Peyer's patch (tissue), 4 donors: ENCODE results near the gene SLC25A26. TPM values are rescaled to one million over a fixed set of nuclear protein-coding genes. Genes with fewer than 3 reads are reported as not detected.
"Not testable (repeated sequence)": the region's sequence is repeated elsewhere in the genome, so short reads cannot be mapped to it uniquely, and the experiment has no call there.

ENCODE experiments used
- DNase-seq, 3 donors: peaks; one replicate each; pipeline ENCODE4 v3.0.0-alpha.2; 2017 to 2019
- H3K27ac ChIP-seq, 4 donors: fragments of 200-600 bp; sonication (generic); one replicate each; pipeline ENCODE4 v1.5.1; 2016 to 2019
- H3K27me3 ChIP-seq, 2 donors: fragments of 200-600 bp; sonication (generic); one replicate each; pipeline ENCODE4 v1.5.1; 2019
- H3K36me3 ChIP-seq, 3 donors: fragments of 200-600 bp; sonication (generic); one replicate each; pipeline ENCODE4 v1.5.1; 2016 to 2019
- H3K4me1 ChIP-seq, 4 donors: fragments of 200-600 bp; sonication (generic); one replicate each; pipeline ENCODE4 v1.5.1; 2016 to 2019
- H3K4me3 ChIP-seq, 4 donors: fragments of 200-600 bp; sonication (generic); 1 replicate in 3 of 4; 2 replicates in 1 of 4; pipeline ENCODE4 v1.5.1; 2016 to 2019; ENCODE audit warnings: mild to moderate bottlenecking in 1 of 4
- H3K9me3 ChIP-seq, 4 donors: fragments of 200-600 bp; sonication (generic); one replicate each; pipeline ENCODE4 v1.5.1; 2016 to 2019; ENCODE audit warnings: mild to moderate bottlenecking in 1 of 4
- POLR2A ChIP-seq, 2 donors: fragments of 450-650 bp; IDR thresholded peaks; one replicate each; pipeline ENCODE4 v1.5.1; 2017; ENCODE audit warnings: antibody characterized with exemption in 2 of 2, mild to moderate bottlenecking in 2 of 2, moderate library complexity in 2 of 2
- total RNA-seq, 4 donors: library from RNA; depleted of rRNA; stranded (reverse); fragments of >200 nt; gene quantifications; one replicate each; pipeline ENCODE4 v1.1.0, GENCODE V29; 2016
- TF ChIP-seq, protein P1 (sequence below), 6 experiments: fragments of 450-650 bp in 4 of 6; fragments of 200-600 bp in 2 of 6; sonication (generic) in 1 of 6; IDR thresholded peaks; one replicate each; pipeline ENCODE4 v1.5.1; 2017 to 2019; ENCODE audit warnings: antibody characterized with exemption in 6 of 6, mild to moderate bottlenecking in 3 of 6, moderate library complexity in 1 of 6

The SLC25A26 gene
- total RNA-seq, 4 donors from 2014 or later = 11.9 to 28.9 (median 17.7) TPM

DNA sequence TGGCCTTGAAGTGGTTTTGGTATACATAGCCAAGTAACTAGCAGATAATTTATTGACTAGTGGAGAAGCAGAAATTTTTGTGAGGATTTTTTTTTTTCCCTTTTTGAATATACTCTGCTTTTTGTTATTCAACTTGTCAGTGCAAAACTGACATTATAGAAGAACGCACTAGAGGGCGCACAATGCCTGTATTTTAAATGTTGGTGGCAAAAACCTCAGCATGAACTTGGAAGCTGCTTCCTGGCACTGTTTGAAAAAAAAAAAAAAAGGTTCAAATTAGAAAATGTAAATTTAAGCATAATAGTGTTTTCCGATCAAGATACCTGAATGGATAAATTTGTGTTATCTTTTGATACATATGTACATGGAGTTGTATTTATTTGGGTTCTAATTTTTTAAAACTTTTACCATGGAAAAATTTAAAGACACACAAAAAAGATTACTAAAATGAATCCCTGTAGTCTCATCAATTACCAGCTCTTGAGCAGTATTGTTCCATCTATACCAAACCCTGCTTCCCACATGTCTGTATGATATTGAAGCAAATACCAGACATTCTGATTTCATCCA is 56.0 kb downstream of the SLC25A26 start:
- no peak for TF ChIP-seq POLR2A (IDR thresholded peaks at IDR 0.05)
- TF ChIP-seq, protein P1, sequence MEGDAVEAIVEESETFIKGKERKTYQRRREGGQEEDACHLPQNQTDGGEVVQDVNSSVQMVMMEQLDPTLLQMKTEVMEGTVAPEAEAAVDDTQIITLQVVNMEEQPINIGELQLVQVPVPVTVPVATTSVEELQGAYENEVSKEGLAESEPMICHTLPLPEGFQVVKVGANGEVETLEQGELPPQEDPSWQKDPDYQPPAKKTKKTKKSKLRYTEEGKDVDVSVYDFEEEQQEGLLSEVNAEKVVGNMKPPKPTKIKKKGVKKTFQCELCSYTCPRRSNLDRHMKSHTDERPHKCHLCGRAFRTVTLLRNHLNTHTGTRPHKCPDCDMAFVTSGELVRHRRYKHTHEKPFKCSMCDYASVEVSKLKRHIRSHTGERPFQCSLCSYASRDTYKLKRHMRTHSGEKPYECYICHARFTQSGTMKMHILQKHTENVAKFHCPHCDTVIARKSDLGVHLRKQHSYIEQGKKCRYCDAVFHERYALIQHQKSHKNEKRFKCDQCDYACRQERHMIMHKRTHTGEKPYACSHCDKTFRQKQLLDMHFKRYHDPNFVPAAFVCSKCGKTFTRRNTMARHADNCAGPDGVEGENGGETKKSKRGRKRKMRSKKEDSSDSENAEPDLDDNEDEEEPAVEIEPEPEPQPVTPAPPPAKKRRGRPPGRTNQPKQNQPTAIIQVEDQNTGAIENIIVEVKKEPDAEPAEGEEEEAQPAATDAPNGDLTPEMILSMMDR (IDR thresholded peaks at IDR 0.05) = peak in 5 of 6 experiments; percentile 53 to 80 (median 79)
- Histone ChIP-seq H3K4me1 (no peaks in the 10 kb centered on the region), H3K4me3 (no peak overlapping the region), H3K9me3 (no peaks in the 10 kb centered on the region), H3K27me3 (no peaks in the 10 kb centered on the region), H3K36me3 (no peaks in the 10 kb centered on the region), H3K27ac (no peak overlapping the region)
- DNase-seq = peak in 2 of 3 donors; percentile 66 to 84

DNA sequence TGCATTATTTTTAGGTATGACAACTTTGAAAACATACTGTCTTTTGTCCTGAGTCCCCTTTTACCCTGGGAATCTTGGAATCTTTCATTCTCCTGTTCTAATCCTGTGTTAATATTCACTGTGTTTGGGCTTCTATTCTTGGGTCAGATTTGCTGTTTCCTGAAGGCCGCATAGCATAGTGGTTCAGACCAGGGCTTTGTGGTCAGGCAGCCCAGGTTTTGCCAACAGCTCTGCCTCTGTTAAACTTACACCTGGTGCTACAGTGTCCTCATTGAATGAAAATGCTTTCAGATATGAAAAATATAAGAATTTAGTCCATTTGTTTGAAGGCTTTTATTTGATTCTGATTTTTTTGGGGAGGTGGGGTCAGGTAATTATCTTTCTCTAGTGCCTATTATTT is 58.4 kb downstream of the SLC25A26 start:
- H3K27ac ChIP-seq = no peak overlapping the region
- H3K9me3 ChIP-seq = no peaks in the 10 kb centered on the region
- TF ChIP-seq POLR2A (IDR thresholded peaks at IDR 0.05) = no peak
- TF ChIP-seq, protein P1 (IDR thresholded peaks at IDR 0.05) = no peak
- H3K4me1 ChIP-seq = no peaks in the 10 kb centered on the region
- DNase-seq = no peak
- no peak overlapping the region for H3K4me3 ChIP-seq
- no peaks in the 10 kb centered on the region for H3K36me3 ChIP-seq
- no peaks in the 10 kb centered on the region for H3K27me3 ChIP-seq

DNA sequence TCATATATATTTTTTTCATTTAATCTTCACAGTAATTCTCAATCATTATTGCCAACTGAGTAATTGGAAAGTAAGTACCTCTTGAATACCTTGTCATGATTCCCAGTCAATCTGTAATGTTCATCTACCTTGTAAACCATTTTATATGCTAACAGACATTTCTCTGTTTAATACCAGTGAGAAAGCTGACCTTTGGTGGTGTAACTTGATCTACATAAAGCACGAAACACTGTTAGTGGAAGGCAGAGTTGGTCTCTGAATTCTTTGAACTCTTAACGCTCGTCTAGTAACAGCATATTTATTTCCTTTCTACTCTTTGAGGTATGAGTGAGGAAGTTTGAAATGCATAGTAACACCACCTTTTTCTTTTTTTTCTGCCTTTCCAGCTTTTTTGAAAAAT is 59.5 kb downstream of the SLC25A26 start:
- Histone ChIP-seq H3K4me1 (no peaks in the 10 kb centered on the region), H3K9me3 (no peaks in the 10 kb centered on the region), H3K4me3 (no peak overlapping the region), H3K36me3 (no peaks in the 10 kb centered on the region), H3K27me3 (no peaks in the 10 kb centered on the region), H3K27ac (no peak overlapping the region)
- DNase-seq = no peak
- TF ChIP-seq, protein P1 (IDR thresholded peaks at IDR 0.05) = no peak
- no peak for TF ChIP-seq POLR2A (IDR thresholded peaks at IDR 0.05)

DNA sequence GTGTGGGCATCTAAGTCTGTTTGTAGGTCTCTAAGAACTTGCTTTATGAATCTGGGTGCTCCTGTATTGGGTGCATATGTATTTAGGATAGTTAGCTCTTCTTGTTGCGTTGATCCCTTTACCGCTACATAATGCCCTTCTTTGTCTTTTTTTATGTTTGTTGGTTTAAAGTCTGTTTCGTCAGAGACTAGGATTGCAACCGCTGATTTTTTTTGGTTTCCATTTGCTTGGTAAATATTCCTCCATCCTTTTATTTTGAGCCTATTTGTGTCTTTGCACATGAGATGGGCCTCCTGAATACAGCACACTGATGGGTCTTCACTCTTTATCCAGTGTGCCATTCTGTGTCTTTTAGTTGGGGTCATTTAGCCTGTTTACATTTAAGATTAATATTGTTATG is 71.1 kb downstream of the SLC25A26 start:
- H3K9me3 ChIP-seq, H3K27me3 ChIP-seq, H3K4me3 ChIP-seq, DNase-seq, H3K36me3 ChIP-seq, H3K4me1 ChIP-seq, H3K27ac ChIP-seq: not testable (repeated sequence)

DNA sequence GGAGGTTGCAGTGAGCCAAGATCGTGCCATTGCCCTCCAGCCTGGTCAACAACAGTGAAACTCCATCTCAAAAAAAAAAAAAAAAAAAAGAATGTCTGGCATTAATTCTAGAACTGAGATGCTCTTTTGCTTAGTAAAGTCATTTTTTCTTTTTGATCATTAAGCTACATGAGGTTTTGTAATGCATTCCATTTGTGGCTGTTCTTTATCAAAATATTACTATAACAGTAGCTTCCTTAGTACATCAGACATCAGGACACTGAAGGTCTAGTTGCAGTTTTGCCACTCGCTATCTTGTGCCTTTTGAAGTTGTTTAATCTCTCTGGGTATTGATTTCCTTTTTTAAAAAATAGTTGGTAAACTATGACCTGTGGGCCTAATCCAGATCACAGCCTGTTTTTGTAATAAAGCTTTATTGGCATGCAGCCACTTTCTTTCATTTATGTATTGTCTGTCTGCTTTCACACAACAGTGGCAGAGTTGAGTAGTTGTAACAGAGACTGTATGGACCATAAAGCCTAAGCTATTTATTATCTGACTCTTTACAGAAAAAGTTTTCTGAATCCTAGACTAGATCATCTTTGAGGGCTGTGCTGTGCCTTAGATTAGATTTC is 76.6 kb downstream of the SLC25A26 start:
- no peak overlapping the region for H3K4me3 ChIP-seq
- H3K36me3 ChIP-seq = no peaks in the 10 kb centered on the region
- H3K4me1 ChIP-seq = no peaks in the 10 kb centered on the region
- TF ChIP-seq, protein P1 (IDR thresholded peaks at IDR 0.05) = no peak
- TF ChIP-seq POLR2A (IDR thresholded peaks at IDR 0.05) = no peak
- H3K27ac ChIP-seq = peak overlapping the region in 2 of 4 donors; percentile 30 to 32
- no peak for DNase-seq
- no peaks in the 10 kb centered on the region for H3K9me3 ChIP-seq
- no peaks in the 10 kb centered on the region for H3K27me3 ChIP-seq

DNA sequence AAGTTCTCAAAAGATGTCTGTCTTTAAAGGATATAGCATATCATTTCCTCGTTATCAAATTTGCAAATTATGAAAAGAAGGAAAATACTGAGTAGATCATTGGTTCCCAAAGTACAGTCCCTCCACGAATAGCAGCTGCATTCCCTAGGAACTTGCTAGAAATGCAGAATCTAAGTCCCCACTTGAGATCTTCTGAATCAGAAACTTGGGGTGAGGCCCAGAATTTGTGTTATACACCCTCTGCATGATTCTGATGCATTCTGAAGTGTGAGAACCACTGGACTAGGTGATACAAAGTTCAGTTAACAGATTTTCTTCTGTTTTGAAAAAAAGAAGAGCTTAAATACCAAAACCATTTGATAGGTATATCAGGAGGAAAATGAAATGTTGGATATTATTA is 77.1 kb downstream of the SLC25A26 start:
- no peak for TF ChIP-seq POLR2A (IDR thresholded peaks at IDR 0.05)
- TF ChIP-seq, protein P1 (IDR thresholded peaks at IDR 0.05) = no peak
- Histone ChIP-seq H3K9me3 (no peaks in the 10 kb centered on the region), H3K36me3 (no peaks in the 10 kb centered on the region), H3K27ac (peak overlapping the region in 2 of 4 donors; percentile 30 to 32), H3K27me3 (no peaks in the 10 kb centered on the region), H3K4me1 (no peaks in the 10 kb centered on the region), H3K4me3 (no peak overlapping the region)
- DNase-seq = no peak
